Tibial nerve (tissue), 4 donors: ENCODE measurements around the gene GABRD. TPM values are rescaled to one million over a fixed set of nuclear protein-coding genes. Genes with fewer than 3 reads are reported as not detected.
A peak's percentile ranks its signal among the peaks of the same experiment; 100 is the strongest.

ENCODE experiments used
- DNase-seq, 2 donors: peaks; one replicate each; pipeline ENCODE4 v3.0.0-alpha.2; 2019; ENCODE audit warnings: low spot score in 2 of 2
- H3K27ac ChIP-seq, 4 donors: fragments of 200-600 bp; sonication (generic) in 3 of 4; one replicate each; pipeline ENCODE4 v1.5.1; 2017 to 2019; ENCODE audit warnings: mild to moderate bottlenecking in 1 of 4
- H3K27me3 ChIP-seq, 2 donors: fragments of 200-600 bp; sonication (generic) in 1 of 2; one replicate each; pipeline versions ENCODE4 v1.5.1 to v1.6.0; 2017 to 2019
- H3K36me3 ChIP-seq, 3 donors: fragments of 200-600 bp; sonication (generic); one replicate each; pipeline ENCODE4 v1.5.1; 2018 to 2019
- H3K4me1 ChIP-seq, 4 donors: fragments of 200-600 bp; sonication (generic) in 3 of 4; one replicate each; pipeline ENCODE4 v1.5.1; 2017 to 2019
- H3K4me3 ChIP-seq, 4 donors: fragments of 200-600 bp; sonication (generic) in 3 of 4; one replicate each; pipeline ENCODE4 v1.5.1; 2017 to 2019; ENCODE audit warnings: mild to moderate bottlenecking in 1 of 4, moderate library complexity in 1 of 4
- H3K9me3 ChIP-seq, 4 donors: fragments of 200-600 bp; sonication (generic) in 3 of 4; one replicate each; pipeline ENCODE4 v1.5.1; 2017 to 2019
- CTCF ChIP-seq, 5 experiments: fragments of 200-600 bp in 3 of 5; fragments of 450-650 bp in 2 of 5; sonication (generic) in 3 of 5; IDR thresholded peaks; one replicate each; pipeline ENCODE4 v1.5.1; 2016 to 2019; ENCODE audit warnings: antibody characterized with exemption in 5 of 5, mild to moderate bottlenecking in 3 of 5, moderate library complexity in 2 of 5
- EP300 ChIP-seq, 2 donors: sonication (generic); formaldehyde crosslinking; IDR thresholded peaks; one replicate each; pipeline ENCODE4 v1.6.1; 2017; ENCODE audit warnings: antibody characterized with exemption in 2 of 2, mild to moderate bottlenecking in 1 of 2
- POLR2A ChIP-seq, 2 donors: fragments of 450-650 bp; IDR thresholded peaks; one replicate each; pipeline ENCODE4 v1.6.1; 2017; ENCODE audit warnings: antibody characterized with exemption in 2 of 2, mild to moderate bottlenecking in 2 of 2, moderate library complexity in 2 of 2
- WGBS, 2 donors: methylation state at CpG; one replicate each; pipeline ENCODE4 v1.1.5; 2018; 5-methylcytosine and 5-hydroxymethylcytosine counted together
- total RNA-seq, 4 donors: library from RNA; depleted of rRNA; stranded (reverse); fragments of >200 nt; gene quantifications; one replicate each; pipeline ENCODE4 v1.1.0, GENCODE V29; 2016

Gene GABRD, protein sequence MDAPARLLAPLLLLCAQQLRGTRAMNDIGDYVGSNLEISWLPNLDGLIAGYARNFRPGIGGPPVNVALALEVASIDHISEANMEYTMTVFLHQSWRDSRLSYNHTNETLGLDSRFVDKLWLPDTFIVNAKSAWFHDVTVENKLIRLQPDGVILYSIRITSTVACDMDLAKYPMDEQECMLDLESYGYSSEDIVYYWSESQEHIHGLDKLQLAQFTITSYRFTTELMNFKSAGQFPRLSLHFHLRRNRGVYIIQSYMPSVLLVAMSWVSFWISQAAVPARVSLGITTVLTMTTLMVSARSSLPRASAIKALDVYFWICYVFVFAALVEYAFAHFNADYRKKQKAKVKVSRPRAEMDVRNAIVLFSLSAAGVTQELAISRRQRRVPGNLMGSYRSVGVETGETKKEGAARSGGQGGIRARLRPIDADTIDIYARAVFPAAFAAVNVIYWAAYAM
- 1 to 10 TPM in 1 of 4 donors, not detected in 3; 1.0 TPM for total RNA-seq

GRCh38 chr1:2019172-2019543, at the start of gene GABRD:
GABRD (plus strand) TSS chr1:2019345; CDS start chr1:2019424, 79 bp downstream.
- 0% methylated on average over 9 of the region's 60 CpGs; no CpG with 5 or more reads in 1 of the 2 donors for WGBS, 2 donors
- H3K27ac ChIP-seq = no peak within 1 kb of the TSS
- peak within 1 kb of the TSS in 1 of 4 donors; percentile 40 for H3K4me3 ChIP-seq
- H3K36me3 ChIP-seq = no peaks in the 10 kb centered on the region
- H3K9me3 ChIP-seq = no peaks in the 10 kb centered on the region
- peaks cover 0 to 93% of the 10 kb centered on the region in 2 donors for H3K27me3 ChIP-seq
- TF ChIP-seq CTCF (IDR thresholded peaks at IDR 0.05) (no peak), EP300 (IDR thresholded peaks at IDR 0.05) (no peak)
- H3K4me1 ChIP-seq = peaks cover 0 to 14% (median 2%) of the 10 kb centered on the region in 4 donors
- DNase-seq = no peak

- Histone ChIP-seq H3K27ac (no peak overlapping the region), H3K9me3 (no peaks in the 10 kb centered on the region), H3K4me1 (no peaks in the 10 kb centered on the region), H3K36me3 (no peaks in the 10 kb centered on the region), H3K27me3 (peaks cover 2 to 55% of the 10 kb centered on the region in 2 donors), H3K4me3 (no peak overlapping the region)
- TF ChIP-seq CTCF (IDR thresholded peaks at IDR 0.05) = no peak
- no peak for TF ChIP-seq EP300 (IDR thresholded peaks at IDR 0.05)
- TF ChIP-seq POLR2A (IDR thresholded peaks at IDR 0.05) = no peak
- no peak for DNase-seq
- 65 to 77% methylated on average over 5 to 8 of the region's 10 CpGs for WGBS, 2 donors
These were observed 49.6 kb upstream of the GABRD start for GRCh38 chr1:1969505-1969900.

- TF ChIP-seq EP300 (IDR thresholded peaks at IDR 0.05) = no peak
- no peak for TF ChIP-seq POLR2A (IDR thresholded peaks at IDR 0.05)
- no peak for TF ChIP-seq CTCF (IDR thresholded peaks at IDR 0.05)
- WGBS, 2 donors = 66 to 72% methylated on average over 28 to 29 of the region's 29 CpGs
- no peaks in the 10 kb centered on the region for H3K9me3 ChIP-seq
- H3K27me3 ChIP-seq = peaks cover 2 to 49% of the 10 kb centered on the region in 2 donors
- H3K4me1 ChIP-seq = no peaks in the 10 kb centered on the region
- no peaks in the 10 kb centered on the region for H3K36me3 ChIP-seq
- no peak for DNase-seq
- H3K4me3 ChIP-seq = no peak overlapping the region
- H3K27ac ChIP-seq = no peak overlapping the region
These were observed 49.0 kb upstream of the GABRD start for GRCh38 chr1:1969953-1970716.

DNA sequence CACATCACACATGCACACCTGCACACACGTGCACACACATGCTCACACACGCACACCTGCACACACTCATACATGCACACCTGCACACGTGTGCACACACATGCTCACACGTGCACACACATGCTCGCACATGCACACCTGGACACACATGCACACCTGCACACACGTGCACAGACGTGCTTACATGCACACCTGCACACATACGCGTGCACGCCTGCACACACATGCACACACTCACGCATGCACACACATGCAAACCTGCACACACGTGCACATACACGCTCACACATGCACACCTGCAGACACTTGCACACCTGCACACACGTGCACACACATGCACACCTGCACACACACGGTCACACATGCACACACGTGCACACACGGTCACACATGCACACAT, 48.1 kb upstream of the GABRD start:
- H3K36me3 ChIP-seq = no peaks in the 10 kb centered on the region
- no peak for DNase-seq
- H3K4me3 ChIP-seq = no peak overlapping the region
- H3K27me3 ChIP-seq = peaks cover 0 to 40% of the 10 kb centered on the region in 2 donors
- H3K4me1 ChIP-seq = no peaks in the 10 kb centered on the region
- 83 to 97% methylated on average over 17 of the region's 17 CpGs for WGBS, 2 donors
- no peak overlapping the region for H3K27ac ChIP-seq
- no peak for TF ChIP-seq EP300 (IDR thresholded peaks at IDR 0.05)
- TF ChIP-seq CTCF (IDR thresholded peaks at IDR 0.05) = no peak
- no peak for TF ChIP-seq POLR2A (IDR thresholded peaks at IDR 0.05)
- no peaks in the 10 kb centered on the region for H3K9me3 ChIP-seq

GRCh38 chr1:1971688-1972087, 47.5 kb upstream of the GABRD start:
- TF ChIP-seq CTCF (IDR thresholded peaks at IDR 0.05) = no peak
- no peak for TF ChIP-seq POLR2A (IDR thresholded peaks at IDR 0.05)
- H3K27ac ChIP-seq = no peak overlapping the region
- H3K4me1 ChIP-seq = no peaks in the 10 kb centered on the region
- H3K9me3 ChIP-seq = no peaks in the 10 kb centered on the region
- no peaks in the 10 kb centered on the region for H3K36me3 ChIP-seq
- no peak overlapping the region for H3K4me3 ChIP-seq
- WGBS, 2 donors = 89 to 93% methylated on average over 19 to 20 of the region's 21 CpGs
- H3K27me3 ChIP-seq = peaks cover 0 to 34% of the 10 kb centered on the region in 2 donors
- DNase-seq = no peak
